Right lobe of liver (tissue), 6 donors: ENCODE results near the gene GALNT7. TPM values are rescaled to one million over a fixed set of nuclear protein-coding genes. Genes with fewer than 3 reads are reported as not detected.
A peak's percentile ranks its signal among the peaks of the same experiment; 100 is the strongest.
"Not testable (repeated sequence)": the region's sequence is repeated elsewhere in the genome, so short reads cannot be mapped to it uniquely, and the experiment has no call there.

Source experiments
- ATAC-seq, 4 donors: fragments of 200-7000 bp; cut with Tn5 transposase; one replicate each; pipeline ENCODE4 v1.9.1; 2020; ENCODE audit warnings: mild to moderate bottlenecking in 4 of 4, moderate library complexity in 4 of 4
- DNase-seq, 3 donors: peaks; one replicate each; pipeline ENCODE4 v3.0.0-alpha.2; 2020
- H3K27ac ChIP-seq, 3 donors: fragments of 200-600 bp; one replicate each; pipeline ENCODE4 v1.8.0; 2022
- H3K27me3 ChIP-seq, 2 donors: fragments of 200-600 bp; one replicate each; pipeline ENCODE4 v1.8.0; 2022
- H3K36me3 ChIP-seq, 4 donors: fragments of 200-600 bp; sonication (generic) in 1 of 4; one replicate each; pipeline versions ENCODE4 v1.5.1 to v1.8.0; 2017 to 2022; ENCODE audit warnings: control low read depth in 1 of 4
- H3K4me1 ChIP-seq, 4 donors: fragments of 200-600 bp; sonication (generic) in 1 of 4; one replicate each; pipeline versions ENCODE4 v1.5.1 to v1.8.0; 2017 to 2022; ENCODE audit warnings: control low read depth in 1 of 4
- H3K4me3 ChIP-seq, 3 donors: fragments of 200-600 bp; one replicate each; pipeline ENCODE4 v1.8.0; 2022
- H3K9me3 ChIP-seq, 4 donors: fragments of 200-600 bp; sonication (generic) in 1 of 4; one replicate each; pipeline versions ENCODE4 v1.5.1 to v1.8.0; 2017 to 2022; ENCODE audit warnings: control low read depth in 1 of 4
- POLR2A ChIP-seq: fragments of 450-650 bp; IDR thresholded peaks from one replicate; pipeline ENCODE4 v1.6.1; 2017; ENCODE audit warnings: antibody characterized with exemption, mild to moderate bottlenecking
- WGBS: methylation state at CpG from one replicate; pipeline ENCODE4 v1.1.6; 2018; ENCODE audit warnings: low coverage, low lambda C conversion rate; ENCODE audit not compliant: insufficient coverage; ENCODE audit errors: missing lambda C conversion rate; 5-methylcytosine and 5-hydroxymethylcytosine counted together
- intact Hi-C, 2 donors: fragments of 100-400 bp; cut with DNase I; formaldehyde crosslinking; loops; one replicate each; pipeline versions ENCODE4 v1.11.2 to v1.14.1; 2022
- long read RNA-seq: library from polyadenylated mRNA; unstranded; transcript quantifications from one replicate; pipeline ENCODE4 v2.0.0, GENCODE V29; 2019
- total RNA-seq, 6 experiments: library from RNA; depleted of rRNA in 2 of 6; stranded (reverse); fragments of >200 nt in 2 of 6; fragmentation: NEBNext Ultra II Directional in 3 of 6; extraction: Animal tissue kit (Norgen Biotek cat#: 25700) in 3 of 6; gene quantifications; one replicate each; pipeline versions ENCODE4 v1.1.0 to v1.2.4, GENCODE V29; 2016 to 2023
- TF ChIP-seq, protein P1 (sequence below), 4 donors: fragments of 200-600 bp in 3 of 4; fragments of 450-650 bp in 1 of 4; IDR thresholded peaks; one replicate each; pipeline versions ENCODE4 v1.5.1 to v1.8.0; 2016 to 2022; ENCODE audit warnings: antibody characterized with exemption in 4 of 4, mild to moderate bottlenecking in 2 of 4
- donor health status: DM: no; HTN: yes; CAD: no.
- donor health status: DM: no; HTN: no; CAD: no.
- donor health status: DM: no; HTN: no; CAD: no.
- donor health status: DM: no; HTN: yes; CAD: no.
- donor health status: DM: no; HTN: yes; CAD: no.

GALNT7 gene, protein sequence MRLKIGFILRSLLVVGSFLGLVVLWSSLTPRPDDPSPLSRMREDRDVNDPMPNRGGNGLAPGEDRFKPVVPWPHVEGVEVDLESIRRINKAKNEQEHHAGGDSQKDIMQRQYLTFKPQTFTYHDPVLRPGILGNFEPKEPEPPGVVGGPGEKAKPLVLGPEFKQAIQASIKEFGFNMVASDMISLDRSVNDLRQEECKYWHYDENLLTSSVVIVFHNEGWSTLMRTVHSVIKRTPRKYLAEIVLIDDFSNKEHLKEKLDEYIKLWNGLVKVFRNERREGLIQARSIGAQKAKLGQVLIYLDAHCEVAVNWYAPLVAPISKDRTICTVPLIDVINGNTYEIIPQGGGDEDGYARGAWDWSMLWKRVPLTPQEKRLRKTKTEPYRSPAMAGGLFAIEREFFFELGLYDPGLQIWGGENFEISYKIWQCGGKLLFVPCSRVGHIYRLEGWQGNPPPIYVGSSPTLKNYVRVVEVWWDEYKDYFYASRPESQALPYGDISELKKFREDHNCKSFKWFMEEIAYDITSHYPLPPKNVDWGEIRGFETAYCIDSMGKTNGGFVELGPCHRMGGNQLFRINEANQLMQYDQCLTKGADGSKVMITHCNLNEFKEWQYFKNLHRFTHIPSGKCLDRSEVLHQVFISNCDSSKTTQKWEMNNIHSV
- 1 to 10 TPM in 4 of 6 experiments, under 1 TPM in 2; 0.62 to 2.2 (median 1.4) TPM for total RNA-seq
- long read RNA-seq: 0 reads

DNA sequence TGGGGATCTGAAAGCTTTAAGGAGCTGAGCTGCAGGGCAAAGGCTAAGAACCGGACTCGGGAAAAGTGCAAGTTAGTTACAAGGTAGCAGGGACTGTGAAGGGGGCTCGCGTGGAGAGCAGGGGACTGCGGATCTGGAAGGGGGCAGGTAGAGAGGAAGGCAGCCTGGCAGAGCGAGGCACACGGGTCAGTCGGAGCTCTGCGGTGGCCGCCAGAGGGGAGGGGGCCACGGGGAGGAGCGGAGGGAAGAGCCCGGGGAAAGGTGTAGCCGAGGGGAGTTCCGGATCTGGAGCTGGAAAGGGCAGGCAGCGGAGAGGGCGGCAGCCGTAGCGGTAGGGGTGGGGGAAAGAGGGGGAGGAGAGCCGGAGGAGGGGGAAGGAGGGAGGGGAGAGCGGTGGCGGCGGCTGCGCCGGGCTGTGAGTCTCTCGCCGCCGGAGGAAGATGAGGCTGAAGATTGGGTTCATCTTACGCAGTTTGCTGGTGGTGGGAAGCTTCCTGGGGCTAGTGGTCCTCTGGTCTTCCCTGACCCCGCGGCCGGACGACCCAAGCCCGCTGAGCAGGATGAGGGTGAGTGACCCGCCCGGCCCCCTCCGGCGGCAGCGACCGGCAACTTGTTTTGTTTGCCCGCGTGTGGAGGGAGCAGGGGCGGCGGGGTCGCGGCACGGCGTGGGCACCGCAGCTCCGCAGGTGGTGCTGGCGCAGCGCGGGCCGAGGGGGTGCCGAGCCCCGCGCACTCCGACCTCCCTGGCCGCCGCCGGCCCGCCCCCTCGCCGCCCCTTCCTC lies at the start of gene GALNT7:
TSS of gene GALNT7 (plus strand) at position 416 of the 782 bp plus-strand sequence. CDS start at position 441, 25 bp downstream.
- DNase-seq: peak; percentile 61 to 73 (median 63)
- 1% methylated on average over 28 of the region's 64 CpGs for WGBS
- no peaks in the 10 kb centered on the region for H3K27me3 ChIP-seq
- intact Hi-C loops: no loop called here
- no peaks in the 10 kb centered on the region for H3K9me3 ChIP-seq
- H3K4me1 ChIP-seq: peaks cover 0 to 14% (median 0%) of the 10 kb centered on the region in 4 donors
- peak within 1 kb of the TSS; percentile 58 to 65 (median 62) for H3K4me3 ChIP-seq
- TF ChIP-seq, protein P1, sequence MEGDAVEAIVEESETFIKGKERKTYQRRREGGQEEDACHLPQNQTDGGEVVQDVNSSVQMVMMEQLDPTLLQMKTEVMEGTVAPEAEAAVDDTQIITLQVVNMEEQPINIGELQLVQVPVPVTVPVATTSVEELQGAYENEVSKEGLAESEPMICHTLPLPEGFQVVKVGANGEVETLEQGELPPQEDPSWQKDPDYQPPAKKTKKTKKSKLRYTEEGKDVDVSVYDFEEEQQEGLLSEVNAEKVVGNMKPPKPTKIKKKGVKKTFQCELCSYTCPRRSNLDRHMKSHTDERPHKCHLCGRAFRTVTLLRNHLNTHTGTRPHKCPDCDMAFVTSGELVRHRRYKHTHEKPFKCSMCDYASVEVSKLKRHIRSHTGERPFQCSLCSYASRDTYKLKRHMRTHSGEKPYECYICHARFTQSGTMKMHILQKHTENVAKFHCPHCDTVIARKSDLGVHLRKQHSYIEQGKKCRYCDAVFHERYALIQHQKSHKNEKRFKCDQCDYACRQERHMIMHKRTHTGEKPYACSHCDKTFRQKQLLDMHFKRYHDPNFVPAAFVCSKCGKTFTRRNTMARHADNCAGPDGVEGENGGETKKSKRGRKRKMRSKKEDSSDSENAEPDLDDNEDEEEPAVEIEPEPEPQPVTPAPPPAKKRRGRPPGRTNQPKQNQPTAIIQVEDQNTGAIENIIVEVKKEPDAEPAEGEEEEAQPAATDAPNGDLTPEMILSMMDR (IDR thresholded peaks at IDR 0.05): no peak
- no peaks in the 10 kb centered on the region for H3K36me3 ChIP-seq
- peak; percentile 60 to 69 (median 65) for ATAC-seq
- H3K27ac ChIP-seq: peak within 1 kb of the TSS; percentile 66 to 85 (median 79)

DNA sequence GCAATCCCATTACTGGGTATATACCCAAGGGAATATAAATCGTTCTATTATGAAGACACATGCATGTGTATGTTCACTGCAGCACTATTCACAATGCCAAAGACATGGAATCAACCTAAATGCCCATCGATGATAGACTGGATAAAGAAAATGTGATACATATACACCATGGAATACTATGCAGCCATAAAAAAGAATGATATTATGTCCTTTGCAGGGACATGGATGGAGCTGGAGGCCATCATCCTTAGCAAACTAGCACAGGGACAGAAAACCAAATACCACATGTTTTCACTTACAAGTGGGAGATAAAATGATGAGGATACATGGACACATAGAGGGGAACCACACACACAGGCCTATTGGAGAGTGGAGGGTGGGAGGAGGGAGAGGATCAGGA lies 49.8 kb upstream of the GALNT7 start:
- 85% methylated on average over 2 of the region's 2 CpGs for WGBS
- H3K36me3 ChIP-seq, ATAC-seq: not testable (repeated sequence)

DNA sequence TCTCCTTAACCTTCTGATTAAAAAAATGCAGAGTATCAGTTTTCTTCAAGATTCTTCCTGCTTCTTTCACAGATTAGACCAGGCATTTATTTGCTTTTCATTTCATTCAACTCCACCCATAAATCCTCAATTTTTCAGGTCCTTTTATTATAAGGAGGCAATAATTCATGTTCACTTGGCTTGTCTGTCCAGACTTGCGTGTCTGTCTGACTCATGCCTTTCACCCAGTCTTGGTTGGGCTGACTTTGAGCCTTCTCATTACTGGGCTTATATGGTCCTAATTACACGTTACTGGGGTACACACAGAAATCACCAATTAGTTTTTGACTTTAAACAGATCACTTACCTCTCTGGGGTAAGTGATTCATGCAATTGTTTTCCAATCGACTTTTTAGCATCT lies 48.8 kb upstream of the GALNT7 start:
- TF ChIP-seq, protein P1 (IDR thresholded peaks at IDR 0.05): no peak
- TF ChIP-seq POLR2A: no peak
- Histone ChIP-seq H3K4me1 (no peaks in the 10 kb centered on the region), H3K27ac (no peak overlapping the region), H3K9me3 (no peaks in the 10 kb centered on the region), H3K36me3 (no peaks in the 10 kb centered on the region), H3K4me3 (no peak overlapping the region), H3K27me3 (no peaks in the 10 kb centered on the region)
- 56% methylated on average over 3 of the region's 3 CpGs for WGBS
- ATAC-seq: no peak
- intact Hi-C loops: no loop called here
- DNase-seq: no peak

More for the DNA sequence above, 49.8 kb upstream of the GALNT7 start:
- intact Hi-C loops, H3K4me3 ChIP-seq, DNase-seq, H3K27ac ChIP-seq, H3K27me3 ChIP-seq, H3K9me3 ChIP-seq, H3K4me1 ChIP-seq: not testable (repeated sequence)

DNA sequence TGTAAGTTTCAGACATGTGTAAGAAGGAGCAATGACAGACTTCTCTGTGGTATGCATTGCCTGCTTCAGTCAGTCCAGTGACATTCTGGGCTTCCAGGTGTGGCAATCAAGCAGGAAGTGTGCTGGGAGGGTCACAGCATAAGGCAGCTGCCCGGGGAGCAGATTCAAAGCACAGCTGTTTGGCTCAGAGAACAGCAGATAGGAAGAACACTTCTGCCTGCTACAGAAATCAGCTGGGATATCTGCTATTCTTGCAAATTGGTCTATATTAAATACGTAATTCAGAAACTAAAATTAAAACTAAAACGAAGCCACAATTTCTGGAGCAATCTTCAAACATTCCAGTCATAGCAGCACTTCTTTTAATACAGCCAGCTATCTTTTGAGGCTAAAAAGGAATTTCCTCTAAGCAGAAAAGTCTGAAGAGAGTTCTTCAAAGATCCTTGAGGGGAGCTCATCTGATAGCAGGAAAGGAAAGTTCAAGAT lies 47.5 kb upstream of the GALNT7 start:
- intact Hi-C loops: no loop called here
- Histone ChIP-seq H3K4me3 (no peak overlapping the region), H3K36me3 (no peaks in the 10 kb centered on the region), H3K27ac (no peak overlapping the region), H3K27me3 (no peaks in the 10 kb centered on the region), H3K9me3 (no peaks in the 10 kb centered on the region), H3K4me1 (no peaks in the 10 kb centered on the region)
- ATAC-seq (no peak), DNase-seq (no peak)
- TF ChIP-seq POLR2A: no peak
- TF ChIP-seq, protein P1 (IDR thresholded peaks at IDR 0.05): no peak
- 17% methylated on average over 3 of the region's 3 CpGs for WGBS
